Panc1 (cell line): ENCODE data around the gene ERVFRD-1. TPM values are rescaled to one million over a fixed set of nuclear protein-coding genes. Genes with fewer than 3 reads are reported as not detected.

Experiments used
- ATAC-seq: fragments of 200-7000 bp; cut with Tn5 transposase; 2 replicates; pipeline ENCODE4 v1.9.1; 2020; ENCODE audit warnings: mild to moderate bottlenecking, moderate library complexity
- BruUV-seq: library from RNA; stranded (reverse); fragments of 400-500 nt; replicated peaks from 2 replicates; lab custom pipeline; 2021; lab: Mats Ljungman, UMichigan
- CTCF ChIA-PET: fragments of 300-600 bp; sonication (Branson Sonifier 250); formaldehyde crosslinking; loops from one replicate; lab custom pipeline; 2022; ENCODE audit warnings: antibody characterized with exemption; lab: Charles Lee
- POLR2A ChIA-PET: fragments of 300-600 bp; sonication (Branson Sonifier 250); formaldehyde crosslinking; loops from one replicate; lab custom pipeline; 2022; ENCODE audit warnings: antibody characterized with exemption; lab: Charles Lee
- DNase-seq: peaks from one replicate; pipeline ENCODE4 v3.0.0-alpha.2; 2010; ENCODE audit warnings: low read depth, low spot score
- H3K27ac ChIP-seq: 2 replicates; pipeline ENCODE4 v1.5.1; 2011; ENCODE audit warnings: mild to moderate bottlenecking, low read length, inconsistent platforms
- H3K27me3 ChIP-seq: fragments of 200-500 bp; sonication (Bioruptor generic); 2 replicates; pipeline ENCODE4 v1.6.0; 2014; ENCODE audit warnings: low read length, inconsistent platforms; ENCODE audit not compliant: control insufficient read depth, insufficient read depth
- H3K36me3 ChIP-seq: fragments of 200-500 bp; sonication (Bioruptor generic); 2 replicates; pipeline ENCODE4 v1.5.1; 2014; ENCODE audit warnings: inconsistent platforms, mild to moderate bottlenecking, low read length, moderate library complexity; ENCODE audit not compliant: control insufficient read depth, insufficient read depth
- H3K4me1 ChIP-seq: 2 replicates; pipeline ENCODE4 v1.5.1; 2011; ENCODE audit warnings: inconsistent platforms, mild to moderate bottlenecking, low read length, moderate library complexity; ENCODE audit not compliant: control insufficient read depth, insufficient read depth
- H3K4me3 ChIP-seq, 2 experiments: 2 replicates each; pipeline ENCODE4 v1.5.1; 2011 to 2012; ENCODE audit warnings: low read depth in 2 of 2, low read length in 2 of 2, mild to moderate bottlenecking in 2 of 2, inconsistent platforms in 1 of 2, moderate library complexity in 1 of 2
- H3K9me3 ChIP-seq: fragments of 200-500 bp; sonication (Bioruptor generic); 2 replicates; pipeline ENCODE4 v1.5.1; 2014; ENCODE audit warnings: low read depth, mild to moderate bottlenecking, inconsistent platforms, low read length, moderate library complexity; ENCODE audit not compliant: control insufficient read depth, insufficient read depth
- POLR2AphosphoS5 ChIP-seq: IDR thresholded peaks from 2 replicates; pipeline ENCODE4 v1.6.1; 2012; ENCODE audit warnings: mild to moderate bottlenecking, low read depth, low read length, moderate library complexity
- SIN3A ChIP-seq: IDR thresholded peaks from 2 replicates; pipeline ENCODE4 v1.6.1; 2012; ENCODE audit warnings: low read depth, mild to moderate bottlenecking, low read length, moderate library complexity, borderline replicate concordance; ENCODE audit not compliant: insufficient read depth
- TCF7L2 ChIP-seq: IDR thresholded peaks from 2 replicates; pipeline ENCODE4 v1.6.1; 2011; ENCODE audit warnings: mild to moderate bottlenecking, low read depth, low read length, inconsistent platforms
- in situ Hi-C: cut with HindIII; loops from 2 replicates; pipeline ENCODE4 v1.10.0; 2016; ENCODE audit warnings: low sequenced_read_pairs, low pct_unique_long_range_greater_than_20kb
- intact Hi-C: fragments of 100-400 bp; cut with micrococcal nuclease; formaldehyde crosslinking; loops from one replicate; pipeline ENCODE4 v1.10.0; 2022; ENCODE audit not compliant: unreplicated experiment
- total RNA-seq: library from RNA; stranded (reverse); gene quantifications from one replicate; pipeline ENCODE4 v1.2.1, GENCODE V29; 2021; ENCODE audit not compliant: unreplicated experiment
- TF ChIP-seq, protein P1 (sequence below), 2 experiments: IDR thresholded peaks; 2 replicates each; pipeline ENCODE4 v1.6.1; 2011 to 2012; ENCODE audit warnings: low read depth in 2 of 2, control low read depth in 1 of 2, low read length in 1 of 2, mild to moderate bottlenecking in 1 of 2, moderate library complexity in 1 of 2; ENCODE audit not compliant: insufficient read depth in 1 of 2
- TF ChIP-seq, protein P2 (sequence below): fragments of 450-650 bp; IDR thresholded peaks from 2 replicates; pipeline ENCODE4 v1.5.1; 2017; ENCODE audit warnings: mild to moderate bottlenecking

ERVFRD-1 gene
- total RNA-seq, 1 experiment from 2014 or later, result not detected

DNA sequence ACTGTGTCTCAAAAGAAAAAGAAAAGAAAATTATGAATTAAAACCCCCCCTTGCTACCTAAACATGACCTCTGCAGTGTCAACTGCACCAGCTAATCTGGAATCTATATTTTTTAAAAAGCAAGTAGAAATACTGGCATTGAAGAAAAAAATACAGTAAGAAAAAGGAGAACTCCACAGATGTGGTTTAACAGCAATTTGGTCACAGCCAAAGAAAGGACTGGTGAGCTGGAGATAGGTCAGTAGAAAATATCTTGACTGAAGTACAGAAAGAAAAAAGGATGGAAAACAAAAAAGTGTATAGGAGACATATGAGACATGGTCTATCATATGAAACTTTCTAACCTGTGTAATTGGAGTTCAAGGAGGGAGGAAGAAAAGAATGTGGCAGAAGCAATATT, 44.1 kb upstream of the ERVFRD-1 start:
- H3K36me3 ChIP-seq, result no peaks in the 10 kb centered on the region
- TF ChIP-seq, protein P1, sequence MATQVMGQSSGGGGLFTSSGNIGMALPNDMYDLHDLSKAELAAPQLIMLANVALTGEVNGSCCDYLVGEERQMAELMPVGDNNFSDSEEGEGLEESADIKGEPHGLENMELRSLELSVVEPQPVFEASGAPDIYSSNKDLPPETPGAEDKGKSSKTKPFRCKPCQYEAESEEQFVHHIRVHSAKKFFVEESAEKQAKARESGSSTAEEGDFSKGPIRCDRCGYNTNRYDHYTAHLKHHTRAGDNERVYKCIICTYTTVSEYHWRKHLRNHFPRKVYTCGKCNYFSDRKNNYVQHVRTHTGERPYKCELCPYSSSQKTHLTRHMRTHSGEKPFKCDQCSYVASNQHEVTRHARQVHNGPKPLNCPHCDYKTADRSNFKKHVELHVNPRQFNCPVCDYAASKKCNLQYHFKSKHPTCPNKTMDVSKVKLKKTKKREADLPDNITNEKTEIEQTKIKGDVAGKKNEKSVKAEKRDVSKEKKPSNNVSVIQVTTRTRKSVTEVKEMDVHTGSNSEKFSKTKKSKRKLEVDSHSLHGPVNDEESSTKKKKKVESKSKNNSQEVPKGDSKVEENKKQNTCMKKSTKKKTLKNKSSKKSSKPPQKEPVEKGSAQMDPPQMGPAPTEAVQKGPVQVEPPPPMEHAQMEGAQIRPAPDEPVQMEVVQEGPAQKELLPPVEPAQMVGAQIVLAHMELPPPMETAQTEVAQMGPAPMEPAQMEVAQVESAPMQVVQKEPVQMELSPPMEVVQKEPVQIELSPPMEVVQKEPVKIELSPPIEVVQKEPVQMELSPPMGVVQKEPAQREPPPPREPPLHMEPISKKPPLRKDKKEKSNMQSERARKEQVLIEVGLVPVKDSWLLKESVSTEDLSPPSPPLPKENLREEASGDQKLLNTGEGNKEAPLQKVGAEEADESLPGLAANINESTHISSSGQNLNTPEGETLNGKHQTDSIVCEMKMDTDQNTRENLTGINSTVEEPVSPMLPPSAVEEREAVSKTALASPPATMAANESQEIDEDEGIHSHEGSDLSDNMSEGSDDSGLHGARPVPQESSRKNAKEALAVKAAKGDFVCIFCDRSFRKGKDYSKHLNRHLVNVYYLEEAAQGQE (IDR thresholded peaks at IDR 0.05; ENCODE audit: insufficient read depth in 1 of 2, low read depth in 2 of 2, low read length in 1 of 2), result no peak
- TF ChIP-seq TCF7L2 (no peak), SIN3A (no peak), POLR2AphosphoS5 (no peak)
- TF ChIP-seq, protein P2, sequence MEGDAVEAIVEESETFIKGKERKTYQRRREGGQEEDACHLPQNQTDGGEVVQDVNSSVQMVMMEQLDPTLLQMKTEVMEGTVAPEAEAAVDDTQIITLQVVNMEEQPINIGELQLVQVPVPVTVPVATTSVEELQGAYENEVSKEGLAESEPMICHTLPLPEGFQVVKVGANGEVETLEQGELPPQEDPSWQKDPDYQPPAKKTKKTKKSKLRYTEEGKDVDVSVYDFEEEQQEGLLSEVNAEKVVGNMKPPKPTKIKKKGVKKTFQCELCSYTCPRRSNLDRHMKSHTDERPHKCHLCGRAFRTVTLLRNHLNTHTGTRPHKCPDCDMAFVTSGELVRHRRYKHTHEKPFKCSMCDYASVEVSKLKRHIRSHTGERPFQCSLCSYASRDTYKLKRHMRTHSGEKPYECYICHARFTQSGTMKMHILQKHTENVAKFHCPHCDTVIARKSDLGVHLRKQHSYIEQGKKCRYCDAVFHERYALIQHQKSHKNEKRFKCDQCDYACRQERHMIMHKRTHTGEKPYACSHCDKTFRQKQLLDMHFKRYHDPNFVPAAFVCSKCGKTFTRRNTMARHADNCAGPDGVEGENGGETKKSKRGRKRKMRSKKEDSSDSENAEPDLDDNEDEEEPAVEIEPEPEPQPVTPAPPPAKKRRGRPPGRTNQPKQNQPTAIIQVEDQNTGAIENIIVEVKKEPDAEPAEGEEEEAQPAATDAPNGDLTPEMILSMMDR, result no peak
- ChIA-PET POLR2A (no interaction called here), CTCF (no interaction called here)
- no peak for DNase-seq
- ATAC-seq, result no peak
- no peaks in the 10 kb centered on the region for H3K9me3 ChIP-seq
- no TSS peak for BruUV-seq
- no peaks in the 10 kb centered on the region; the same call in 1 of the 2 replicates for H3K27me3 ChIP-seq
- H3K4me1 ChIP-seq, result no peaks in the 10 kb centered on the region
- no peak overlapping the region for H3K4me3 ChIP-seq
- in situ Hi-C loops (no loop called here), intact Hi-C loops (no loop called here)
- no peak overlapping the region for H3K27ac ChIP-seq

DNA sequence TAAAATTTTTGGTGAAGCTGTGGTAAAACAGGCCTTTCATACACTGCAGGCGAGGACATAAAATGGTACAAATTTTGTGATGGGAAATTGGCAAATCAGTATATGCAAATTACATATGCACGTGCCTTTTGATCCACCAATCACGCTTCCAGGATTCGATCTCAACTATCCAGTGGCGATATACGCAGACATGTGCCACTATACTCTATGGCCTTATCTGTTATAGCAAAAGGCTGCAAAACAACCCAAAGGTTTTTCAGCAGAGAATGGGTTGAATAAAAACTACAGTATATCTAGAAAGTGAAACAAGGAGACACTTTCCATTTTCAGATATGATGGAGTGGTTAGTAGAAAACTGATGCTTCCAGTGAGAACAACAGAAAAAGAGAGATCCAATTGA, 41.9 kb upstream of the ERVFRD-1 start:
- DNase-seq, result no peak
- in situ Hi-C loops (no loop called here), intact Hi-C loops (no loop called here)
- H3K4me1 ChIP-seq, result no peaks in the 10 kb centered on the region
- CTCF ChIA-PET, result no interaction called here
- TF ChIP-seq SIN3A, result no peak
- TF ChIP-seq POLR2AphosphoS5, result no peak
- TF ChIP-seq TCF7L2, result no peak
- TF ChIP-seq, protein P2, result no peak
- TF ChIP-seq, protein P1 (IDR thresholded peaks at IDR 0.05; ENCODE audit: insufficient read depth in 1 of 2, low read depth in 2 of 2, low read length in 1 of 2), result no peak
- no peak for ATAC-seq
- H3K36me3 ChIP-seq, result no peaks in the 10 kb centered on the region
- no TSS peak for BruUV-seq
- POLR2A ChIA-PET, result no interaction called here
- H3K4me3 ChIP-seq, result peak overlapping the region; percentile 36 to 53; a peak in 3 of 4 replicates
- H3K9me3 ChIP-seq, result no peaks in the 10 kb centered on the region
- H3K27me3 ChIP-seq, result no peaks in the 10 kb centered on the region; the same call in 1 of the 2 replicates
- H3K27ac ChIP-seq, result no peak overlapping the region
